Stimulated activated naive CD8-positive, alpha-beta T cell treated with anti-CD3 and anti-CD28 coated beads, Interleukin-15, Interleukin-2, amounts not matched to agents 100 U/mL and 50 U/mL, for 24 hours (primary cell): ENCODE measurements around the gene NME4.
"Not testable (repeated sequence)": the region's sequence is repeated elsewhere in the genome, so short reads cannot be mapped to it uniquely, and the experiment has no call there.

Source experiments
- ATAC-seq: fragments of 150-1000 bp; cut with Tn5 transposase; one replicate; pipeline ENCODE4 v1.10.0; 2021
- DNase-seq: peaks from one replicate; pipeline ENCODE4 v3.0.0; 2021

Gene NME4

DNA sequence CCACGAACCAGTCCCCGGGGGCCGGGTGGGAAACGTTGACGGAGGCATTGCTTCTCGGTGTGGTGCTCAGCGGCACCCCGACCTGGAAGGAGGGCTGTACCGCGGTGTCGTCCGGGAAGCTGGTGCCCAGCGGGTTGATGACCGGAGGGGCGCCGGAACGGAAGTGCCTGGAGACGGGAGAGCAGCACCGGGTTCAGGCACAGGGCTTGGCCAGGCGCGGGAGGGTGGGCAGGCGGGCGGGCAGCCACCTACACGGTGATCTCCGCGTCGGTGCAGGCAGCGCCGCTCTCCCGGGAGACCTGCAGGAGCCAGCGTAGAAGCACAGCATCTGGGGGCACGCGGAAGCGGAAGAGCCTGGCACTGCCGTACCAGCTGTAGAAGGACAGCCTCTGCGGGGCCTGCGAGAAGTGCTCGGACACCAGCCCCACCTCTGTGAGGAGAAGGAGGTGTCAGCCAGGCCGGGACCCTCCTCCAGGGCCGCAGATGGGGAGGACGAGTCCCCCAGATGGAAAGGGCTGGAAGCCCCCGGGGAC lies 19.5 kb upstream of the NME4 start:
- DNase-seq: no peak
- no peak for ATAC-seq

DNA sequence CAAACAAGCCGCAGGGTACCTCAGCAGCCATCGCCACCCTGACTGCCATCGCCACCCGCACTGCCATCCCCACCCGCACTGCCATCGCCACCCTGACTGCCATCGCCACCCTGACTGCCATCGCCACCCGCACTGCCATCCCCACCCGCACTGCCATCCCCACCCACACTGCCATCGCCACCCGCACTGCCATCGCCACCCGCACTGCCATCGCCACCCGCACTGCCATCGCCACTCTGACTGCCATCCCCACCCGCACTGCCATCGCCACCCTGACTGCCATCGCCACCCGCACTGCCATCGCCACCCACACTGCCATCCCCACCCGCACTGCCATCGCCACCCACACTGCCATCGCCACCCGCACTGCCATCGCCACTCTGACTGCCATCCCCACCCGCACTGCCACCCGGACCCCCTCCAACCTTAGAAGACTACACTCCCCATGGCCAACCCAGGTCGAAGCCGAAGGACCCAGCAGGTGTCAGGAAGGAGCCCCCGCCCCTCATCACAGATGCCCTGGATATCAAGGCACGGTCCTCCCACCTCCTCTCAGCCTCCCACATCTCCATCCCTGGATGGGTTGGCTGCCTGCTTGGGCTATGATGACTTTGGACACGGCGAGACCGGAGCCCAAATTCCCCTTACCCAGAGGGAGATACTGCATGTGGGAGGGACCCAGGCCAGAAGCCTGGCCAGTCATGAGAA lies 18.7 kb upstream of the NME4 start:
- ATAC-seq, DNase-seq: not testable (repeated sequence)

DNA sequence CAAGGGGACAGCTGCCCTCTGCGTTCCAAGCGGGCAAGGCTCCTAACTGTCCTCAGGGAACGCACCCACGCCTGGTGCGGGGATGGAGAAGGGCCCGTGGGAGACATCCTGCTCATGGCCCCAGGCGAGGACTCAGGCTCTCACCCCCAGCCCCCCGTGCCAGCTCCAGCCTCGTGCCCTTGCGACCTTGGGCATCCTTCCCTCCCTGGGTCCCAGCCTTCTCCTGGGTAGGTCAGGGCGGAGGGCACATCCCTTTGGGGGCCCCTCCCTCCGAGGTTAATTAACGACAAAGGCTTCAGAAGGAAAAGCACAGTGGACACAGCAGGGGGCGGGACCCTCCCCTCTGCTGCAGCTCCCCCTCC lies 18.2 kb upstream of the NME4 start:
- ATAC-seq: no peak
- no peak for DNase-seq

GRCh38 chr16:379183-379960 lies 17.6 kb upstream of the NME4 start:
- no peak for DNase-seq
- no peak for ATAC-seq

DNA sequence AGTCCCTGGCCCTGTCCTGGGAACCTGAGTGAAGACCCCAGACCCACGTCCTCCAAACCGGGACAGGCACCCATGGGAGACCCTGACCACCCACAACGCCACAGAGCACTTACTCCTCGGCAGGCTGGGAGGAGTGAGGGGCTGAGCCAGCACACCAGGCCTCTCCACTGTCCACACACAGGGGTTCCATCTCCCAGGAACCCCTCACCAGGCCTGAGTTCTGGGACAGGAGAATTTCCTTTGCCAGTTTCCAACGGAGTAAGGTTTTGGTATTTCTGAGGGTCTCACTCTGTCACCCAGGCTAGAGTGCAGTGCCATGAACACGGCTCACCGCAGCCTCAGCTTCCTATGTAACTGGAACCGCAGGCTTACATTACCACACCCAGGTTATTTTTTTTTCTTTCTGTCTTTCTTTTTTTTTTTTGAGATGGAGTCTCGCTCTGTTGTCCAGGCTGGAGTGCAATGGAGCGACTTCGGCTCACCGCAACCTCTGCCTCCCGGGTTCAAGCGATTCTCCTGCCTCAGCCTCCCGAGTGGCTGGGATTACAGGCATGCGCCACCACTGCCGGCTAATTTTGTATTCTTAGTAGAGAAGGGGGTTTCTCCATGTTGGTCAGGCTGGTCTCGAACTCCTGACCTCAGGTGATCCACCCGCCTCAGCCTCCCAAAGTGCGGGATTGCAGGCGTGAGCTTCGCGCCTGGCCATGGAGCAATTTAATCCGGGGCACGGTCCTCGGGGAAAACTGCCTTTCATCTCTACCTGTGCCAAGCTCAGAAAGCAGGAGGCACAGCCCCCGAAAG lies 16.8 kb upstream of the NME4 start:
- ATAC-seq (no peak), DNase-seq (no peak)

GRCh38 chr16:380762-381011 lies 16.3 kb upstream of the NME4 start:
- ATAC-seq (no peak), DNase-seq (no peak)

- ATAC-seq (peak; percentile 41), DNase-seq (peak; percentile 39)
Measured at GRCh38 chr16:381012-381788, 15.8 kb upstream of the NME4 start.

DNA sequence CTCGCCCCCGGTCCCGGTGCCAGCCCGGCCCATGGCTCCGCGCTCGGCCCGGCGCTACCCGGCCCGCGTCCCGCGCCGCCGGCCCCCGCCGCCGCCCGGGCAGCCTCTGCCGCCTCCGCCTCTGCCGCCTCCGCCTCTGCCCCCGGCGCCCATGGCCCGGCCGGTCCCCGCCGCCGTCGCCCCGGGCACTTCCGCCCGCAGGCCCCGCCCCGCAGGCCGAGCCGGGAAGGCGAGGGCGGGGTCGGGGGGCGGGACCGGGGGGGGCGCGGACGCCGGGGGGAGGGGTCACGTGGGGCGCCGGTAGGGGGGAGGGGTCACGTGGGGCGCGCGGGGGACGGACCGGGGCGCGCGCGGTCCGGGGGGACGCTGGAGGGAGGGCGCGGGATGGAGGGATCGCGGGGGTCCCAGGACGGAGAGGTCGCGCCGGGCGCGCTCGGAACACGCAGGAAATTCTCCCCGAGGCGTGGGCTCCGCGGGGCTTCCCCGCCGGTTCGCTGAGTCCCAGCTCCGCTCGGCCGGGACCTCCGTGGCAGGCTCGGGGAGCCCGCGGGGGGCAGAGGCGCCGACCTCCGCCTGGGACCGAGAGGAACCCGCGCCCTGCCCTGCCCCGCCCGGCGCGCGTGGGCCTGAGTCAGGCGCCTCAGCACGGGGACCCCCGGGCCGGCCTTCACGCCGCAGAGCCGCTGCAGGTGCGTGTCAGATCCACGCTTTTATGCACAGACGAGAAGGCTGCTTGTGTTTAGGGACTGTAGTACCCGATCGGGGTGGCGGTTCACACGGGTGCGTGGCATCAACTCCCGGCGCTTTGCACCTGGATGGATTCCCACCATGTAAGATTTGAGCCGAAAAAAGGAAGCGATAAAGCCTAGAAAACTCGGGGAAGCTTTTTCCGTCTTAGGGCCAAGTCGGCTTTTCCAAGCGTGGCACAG lies 14.9 kb upstream of the NME4 start, which contains the start of gene PGAP6:
TSS of gene PGAP6 (minus strand) at position 190 of the 929 bp plus-strand sequence. CDS start at position 33, 157 bp downstream.
- peak; percentile 78 for DNase-seq

DNA sequence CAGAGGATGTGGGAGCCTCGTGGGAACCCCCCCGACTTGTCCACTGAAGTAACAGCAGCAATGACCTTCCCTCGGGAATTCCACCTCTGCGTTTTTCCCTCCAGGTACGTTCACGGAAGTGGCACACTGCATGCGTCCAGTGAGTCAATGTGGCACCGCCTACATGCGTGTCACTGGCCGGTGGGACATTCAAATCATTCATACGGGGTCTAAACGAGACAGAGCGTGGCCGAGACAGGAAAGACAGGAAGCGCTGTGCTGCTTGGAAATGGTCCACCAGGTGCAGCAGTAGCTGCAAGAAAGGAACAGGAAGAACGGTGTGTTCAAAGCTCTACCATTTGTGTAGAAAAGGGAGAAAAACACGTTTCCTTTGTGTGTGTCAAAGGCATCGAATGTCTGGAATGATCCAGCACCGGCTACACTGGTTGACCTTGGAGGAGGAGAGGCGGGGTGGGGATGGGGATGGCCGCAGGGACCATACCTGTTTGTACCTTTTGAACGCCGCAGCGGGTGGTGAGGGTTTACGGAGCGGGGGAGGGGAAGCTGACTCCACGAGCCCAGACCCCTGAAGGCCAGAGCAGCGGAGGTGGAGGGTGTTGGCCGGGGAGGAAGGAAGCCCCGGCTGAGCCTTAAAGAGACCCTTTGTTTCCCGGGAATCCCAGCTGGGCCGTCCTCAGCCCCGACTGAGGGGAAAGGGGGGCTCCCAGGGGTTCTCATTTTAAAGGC lies 13.5 kb upstream of the NME4 start:
- ATAC-seq (peak; percentile 65), DNase-seq (peak; percentile 70)

More for the DNA sequence above, 14.9 kb upstream of the NME4 start, which contains the start of gene PGAP6:
- ATAC-seq: peak; percentile 49

DNA sequence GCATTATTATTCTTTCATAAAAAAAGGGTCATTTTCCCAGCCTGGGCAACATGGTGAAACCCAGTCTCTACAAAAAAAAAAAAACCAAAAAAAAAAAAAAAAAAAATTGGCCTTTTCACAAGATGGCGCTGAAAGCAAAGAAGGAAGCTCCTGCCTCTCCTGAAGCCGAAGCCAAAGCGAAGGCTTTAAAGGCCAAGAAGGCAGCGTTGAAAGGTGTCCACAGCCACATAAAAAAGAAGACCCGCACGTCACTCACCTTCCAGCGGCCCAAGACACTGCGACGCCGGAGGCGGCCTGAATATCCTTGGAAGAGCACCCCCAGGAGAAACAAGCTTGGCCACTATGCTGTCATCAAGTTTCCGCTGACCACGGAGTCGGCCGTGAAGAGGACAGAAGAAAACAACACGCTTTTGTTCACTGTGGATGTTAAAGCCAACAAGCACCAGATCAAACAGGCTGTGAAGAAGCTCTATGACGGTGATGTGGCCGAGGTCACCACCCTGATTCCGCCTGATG lies 10.3 kb upstream of the NME4 start:
- no peak for DNase-seq
- ATAC-seq: no peak

- not testable (repeated sequence) for ATAC-seq
Measured at GRCh38 chr16:387761-388666, 9.0 kb upstream of the NME4 start.

DNA sequence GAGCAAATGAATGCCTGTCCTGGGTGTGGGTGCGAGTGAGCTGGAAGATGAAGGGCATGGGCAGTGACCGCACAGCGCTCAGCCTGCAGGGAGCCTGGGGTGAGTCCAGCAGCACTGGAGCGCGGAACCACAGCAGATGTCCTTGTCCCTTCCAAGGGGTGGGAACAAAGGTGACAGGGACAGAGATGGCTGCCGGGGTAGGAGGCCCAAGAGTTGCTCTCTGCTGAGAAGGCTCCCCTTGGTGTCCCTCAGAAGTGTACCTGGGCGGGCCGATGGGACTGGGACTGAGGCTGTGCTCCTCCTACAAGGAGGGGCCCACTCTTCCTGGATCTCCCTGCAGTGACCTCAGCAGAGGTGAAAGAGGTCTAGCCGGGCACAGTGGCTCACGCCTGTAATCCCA lies 7.6 kb upstream of the NME4 start:
- DNase-seq (no peak), ATAC-seq (no peak)

More at GRCh38 chr16:387761-388666, 9.0 kb upstream of the NME4 start:
- DNase-seq: not testable (repeated sequence)

- peak; percentile 93 for DNase-seq
- peak; percentile 98 for ATAC-seq
Measured at GRCh38 chr16:391885-392335, 5.1 kb upstream of the NME4 start.

GRCh38 chr16:392450-393030 lies 4.5 kb upstream of the NME4 start:
- ATAC-seq (no peak), DNase-seq (peak; percentile 40)

GRCh38 chr16:396199-396598 lies 800 bp upstream of the NME4 start:
- ATAC-seq (no peak), DNase-seq (no peak)

- DNase-seq: no peak
Measured at GRCh38 chr16:396605-397004, 394 bp upstream of the NME4 start.

GRCh38 chr16:397736-398332 lies 835 bp downstream of the NME4 start:
- DNase-seq (peak; percentile 49), ATAC-seq (no peak)

More at GRCh38 chr16:396605-397004, 394 bp upstream of the NME4 start:
- no peak for ATAC-seq
